Colon (tissue), 2 donors: Measurements from ENCODE around the gene GNB1L.

Source experiments
- FAIRE-seq: peaks from 2 replicates; lab custom pipeline; 2012; peaks lifted over from hg19 to GRCh38; lab: Jason Lieb, UNC
- donor health status: control.
- donor health status: control.

Gene GNB1L

GRCh38 chr22:19775496-19776325, 79.0 kb downstream of the GNB1L start:
- no peak for FAIRE-seq

GRCh38 chr22:19774628-19775027, 80.0 kb downstream of the GNB1L start:
- FAIRE-seq = no peak

- FAIRE-seq = no peak
Observed at GRCh38 chr22:19773470-19774040, 81.1 kb downstream of the GNB1L start.

GRCh38 chr22:19772673-19773469, 81.8 kb downstream of the GNB1L start:
- FAIRE-seq = no peak

DNA sequence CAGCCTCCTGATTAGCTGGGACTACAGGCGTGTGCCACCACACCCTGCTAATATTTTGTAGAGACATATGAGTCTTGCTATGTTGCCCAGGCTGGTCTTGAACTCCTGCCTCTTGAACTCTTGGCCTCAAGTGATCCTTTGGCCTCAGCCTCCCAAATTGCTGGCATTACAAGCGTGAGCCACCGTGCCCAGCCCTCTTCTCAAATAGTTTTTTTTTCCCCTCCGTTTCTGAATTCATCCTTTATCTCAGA, 82.3 kb downstream of the GNB1L start:
- no peak for FAIRE-seq

DNA sequence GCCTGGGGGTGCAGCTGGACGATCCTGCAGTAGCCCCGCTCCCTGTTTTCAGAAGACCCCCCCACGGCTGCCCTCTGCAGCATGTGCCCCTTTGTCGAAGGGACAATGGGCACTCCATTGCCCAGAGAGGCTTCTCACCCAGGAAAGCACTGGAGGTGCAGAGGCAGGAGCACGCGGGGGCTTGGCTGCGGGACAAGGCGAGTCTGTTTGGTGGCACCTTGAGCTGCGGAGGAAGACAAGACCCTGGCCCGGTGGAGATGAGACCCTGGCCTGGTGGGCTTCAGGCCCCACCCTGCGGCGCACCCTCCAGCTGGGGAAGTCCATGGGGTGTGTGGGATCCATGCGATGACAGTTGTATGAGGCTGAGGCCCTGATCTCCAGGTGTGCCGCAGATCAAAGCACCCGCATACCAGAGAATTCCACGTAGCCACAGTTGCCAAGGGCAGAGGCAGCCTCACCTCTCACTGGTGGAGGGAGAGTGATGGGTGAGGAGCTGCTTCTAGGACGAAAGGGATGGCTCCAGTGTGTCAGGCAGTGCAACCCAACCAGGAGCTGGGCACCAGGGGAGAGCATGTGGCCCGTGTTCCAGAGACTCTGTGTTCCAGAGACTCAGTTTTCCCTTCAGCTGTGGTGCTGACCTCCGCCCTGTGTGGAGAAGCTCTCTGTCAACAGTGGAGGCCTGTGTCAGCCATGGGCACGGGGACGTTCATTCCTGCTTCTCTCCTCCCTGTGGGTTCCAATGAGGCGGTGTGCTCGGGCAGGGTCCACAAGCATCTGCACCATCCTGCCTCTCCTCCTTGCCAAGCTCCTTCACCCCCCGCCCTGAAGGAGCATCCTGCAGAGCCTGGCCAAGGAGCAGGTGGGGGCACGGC, 84.1 kb downstream of the GNB1L start:
- FAIRE-seq = no peak

- FAIRE-seq = no peak
Observed at GRCh38 chr22:19769393-19769715, 85.3 kb downstream of the GNB1L start.

GRCh38 chr22:19767427-19768341, 87.0 kb downstream of the GNB1L start:
- FAIRE-seq = no peak

GRCh38 chr22:19766511-19767426, 87.9 kb downstream of the GNB1L start:
- no peak for FAIRE-seq

GRCh38 chr22:19766240-19766510, 88.5 kb downstream of the GNB1L start:
- FAIRE-seq = no peak

GRCh38 chr22:19765477-19766239, 89.0 kb downstream of the GNB1L start:
- no peak for FAIRE-seq

DNA sequence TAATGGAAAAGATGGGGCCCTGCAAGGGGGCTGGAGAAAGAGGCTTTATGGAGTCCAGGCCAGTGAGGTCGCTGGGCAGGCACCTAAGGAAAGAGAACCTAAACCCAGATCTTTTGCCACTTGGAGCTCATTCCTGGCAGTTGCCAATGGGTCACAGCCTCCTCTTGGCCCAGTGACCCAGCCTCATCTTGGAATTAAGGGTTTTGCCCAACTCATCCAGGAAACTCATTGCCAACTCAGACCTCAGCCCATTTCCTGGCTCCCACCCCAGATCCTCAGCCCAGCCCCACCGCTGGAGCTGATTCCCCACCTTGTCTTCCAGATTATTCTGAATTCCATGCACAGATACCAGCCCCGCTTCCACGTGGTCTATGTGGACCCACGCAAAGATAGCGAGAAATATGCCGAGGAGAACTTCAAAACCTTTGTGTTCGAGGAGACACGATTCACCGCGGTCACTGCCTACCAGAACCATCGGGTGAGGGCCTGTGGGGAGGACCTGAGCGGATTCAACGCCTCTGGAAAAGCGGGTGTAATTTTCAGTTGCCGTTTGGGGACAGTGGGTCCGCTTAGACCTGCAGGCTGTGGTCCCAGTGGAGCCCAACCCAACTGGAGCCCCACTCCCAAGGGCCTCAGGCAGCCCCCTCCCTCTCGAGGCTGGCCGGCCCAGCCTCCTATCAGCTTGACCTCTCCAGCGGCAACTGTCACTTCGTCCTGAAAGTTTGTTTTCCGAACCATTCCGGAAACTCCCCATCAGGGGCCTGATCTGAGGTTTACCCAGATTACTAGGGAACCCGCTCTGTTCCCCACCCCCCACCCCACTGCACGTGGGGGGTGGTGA, 89.8 kb downstream of the GNB1L start:
- no peak for FAIRE-seq

- FAIRE-seq = no peak
Observed at GRCh38 chr22:19764299-19764593, 90.4 kb downstream of the GNB1L start.

DNA sequence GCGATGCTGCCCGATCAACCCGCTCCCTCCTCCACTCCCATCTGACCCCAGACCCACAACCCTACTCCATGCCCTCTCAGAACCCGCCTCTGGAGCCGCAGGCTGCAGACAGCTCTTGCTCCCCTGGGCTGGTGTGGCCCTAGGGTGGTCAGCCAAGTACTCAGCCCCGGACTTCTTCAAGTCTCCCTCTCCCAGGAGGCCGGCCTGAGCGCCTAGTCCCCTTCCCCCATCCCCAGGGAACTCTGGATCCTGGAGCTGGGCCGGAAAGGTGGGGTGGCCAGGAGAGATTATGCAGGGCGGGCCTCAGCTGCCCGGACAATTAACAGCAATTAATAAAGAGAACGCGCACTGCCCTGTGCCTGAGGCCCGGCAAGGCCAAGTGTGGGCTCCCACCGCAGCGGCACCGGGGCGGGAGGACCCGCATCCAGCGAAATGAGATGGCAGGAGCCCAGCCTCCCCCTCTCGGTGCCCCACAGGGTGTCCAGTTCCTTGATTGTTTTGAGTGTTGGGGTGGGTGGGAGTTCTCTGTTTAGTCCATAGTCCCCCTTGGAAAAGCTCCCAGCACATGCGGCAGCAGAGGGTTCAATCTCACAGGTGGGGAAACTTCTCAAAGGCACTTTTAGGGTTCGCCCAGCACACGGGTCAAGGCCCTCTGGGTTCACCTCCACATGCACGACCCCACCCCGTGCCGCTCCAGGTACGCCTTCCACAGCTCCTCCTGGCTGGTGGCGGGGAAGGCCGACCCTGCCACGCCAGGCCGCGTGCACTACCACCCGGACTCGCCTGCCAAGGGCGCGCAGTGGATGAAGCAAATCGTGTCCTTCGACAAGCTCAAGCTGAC, 91.0 kb downstream of the GNB1L start:
- FAIRE-seq = no peak

DNA sequence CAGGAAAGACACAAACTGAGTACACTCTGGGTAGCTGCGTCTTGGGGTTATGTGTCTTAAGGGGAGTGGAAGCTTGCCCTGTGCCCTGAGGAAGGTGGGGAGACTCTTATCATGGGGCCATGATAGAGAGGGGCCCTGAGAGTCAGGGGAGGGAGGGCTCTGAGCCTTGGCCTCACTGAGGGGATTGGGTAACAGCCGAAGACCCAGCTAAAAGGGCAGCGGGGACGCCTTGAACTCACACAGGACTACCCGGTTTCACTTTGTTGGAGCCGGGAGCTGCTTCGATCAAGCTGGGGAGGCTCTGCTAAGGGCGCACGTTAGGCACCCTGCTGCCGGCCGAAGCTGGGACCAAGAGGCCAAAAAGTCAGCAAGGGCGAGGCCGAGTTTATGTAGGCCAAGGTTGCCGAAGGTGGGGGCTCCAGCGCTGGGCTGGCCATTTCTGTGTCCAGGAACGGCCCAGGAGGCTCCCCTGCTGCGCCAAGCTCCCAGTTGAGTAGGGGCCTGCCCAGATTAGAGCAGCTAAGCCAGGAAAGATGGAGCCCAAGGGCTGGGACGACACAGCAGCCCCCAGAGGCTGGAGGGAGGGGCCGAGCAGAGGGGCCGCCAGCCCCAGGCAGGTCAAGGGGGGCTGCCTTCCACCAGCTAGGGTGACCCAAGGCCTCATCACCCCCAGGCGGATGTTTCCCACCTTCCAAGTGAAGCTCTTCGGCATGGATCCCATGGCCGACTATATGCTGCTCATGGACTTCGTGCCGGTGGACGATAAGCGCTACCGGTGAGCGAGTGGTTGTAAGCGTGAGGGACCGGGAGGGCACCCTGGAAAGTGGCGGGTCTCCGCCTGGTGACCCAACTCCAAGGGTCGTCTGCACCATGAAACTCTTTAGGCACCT, 91.9 kb downstream of the GNB1L start:
- no peak for FAIRE-seq

GRCh38 chr22:19761725-19762567, 92.7 kb downstream of the GNB1L start:
- no peak for FAIRE-seq
